HUES48 (cell line): ENCODE results near the gene AOC3.
"Not testable (repeated sequence)": the region's sequence is repeated elsewhere in the genome, so short reads cannot be mapped to it uniquely, and the experiment has no call there.

Experiments used
- H3K27ac ChIP-seq: one replicate; pipeline ENCODE4 v1.7.0; 2013; ENCODE audit warnings: low read depth, low read length, inconsistent platforms
- H3K27me3 ChIP-seq: 2 replicates; pipeline ENCODE4 v1.6.1; 2013; ENCODE audit warnings: mild to moderate bottlenecking, low read length; ENCODE audit not compliant: control insufficient read depth, insufficient read depth
- H3K36me3 ChIP-seq: 2 replicates; pipeline ENCODE4 v1.6.1; 2013; ENCODE audit warnings: low read length; ENCODE audit not compliant: control insufficient read depth, insufficient read depth
- H3K4me1 ChIP-seq: 2 replicates; pipeline ENCODE4 v1.6.1; 2013; ENCODE audit warnings: mild to moderate bottlenecking, low read length; ENCODE audit not compliant: control insufficient read depth, insufficient read depth
- H3K4me3 ChIP-seq: 2 replicates; pipeline ENCODE4 v1.5.1; 2013; ENCODE audit warnings: mild to moderate bottlenecking, low read depth, low read length
- H3K9ac ChIP-seq: 2 replicates; pipeline ENCODE4 v1.6.1; 2013; ENCODE audit warnings: mild to moderate bottlenecking, low read depth, low read length, moderate library complexity
- H3K9me3 ChIP-seq: 2 replicates; pipeline ENCODE4 v1.6.1; 2013; ENCODE audit warnings: low read length; ENCODE audit not compliant: control insufficient read depth, insufficient read depth

Gene AOC3

GRCh38 chr17:42882166-42882565 is 31.2 kb downstream of the AOC3 start:
- H3K4me1 ChIP-seq: peaks cover 6% of the 10 kb centered on the region; the same call in 1 of the 2 replicates
- no peaks in the 10 kb centered on the region for H3K9me3 ChIP-seq
- H3K36me3 ChIP-seq: no peaks in the 10 kb centered on the region
- no peak overlapping the region for H3K4me3 ChIP-seq
- H3K27ac ChIP-seq: no peak overlapping the region
- H3K9ac ChIP-seq: no peak overlapping the region
- H3K27me3 ChIP-seq: peaks cover 11% of the 10 kb centered on the region

GRCh38 chr17:42883802-42884558 is 33.0 kb downstream of the AOC3 start:
- H3K27me3 ChIP-seq: no peaks in the 10 kb centered on the region
- H3K36me3 ChIP-seq: no peaks in the 10 kb centered on the region
- no peak overlapping the region for H3K4me3 ChIP-seq
- H3K27ac ChIP-seq: no peak overlapping the region
- H3K9me3 ChIP-seq: no peaks in the 10 kb centered on the region
- H3K9ac ChIP-seq: no peak overlapping the region
- H3K4me1 ChIP-seq: no peaks in the 10 kb centered on the region

- not testable (repeated sequence) for H3K4me3 ChIP-seq, H3K27ac ChIP-seq, H3K27me3 ChIP-seq, H3K9ac ChIP-seq, H3K36me3 ChIP-seq, H3K9me3 ChIP-seq, H3K4me1 ChIP-seq
Observed at GRCh38 chr17:42885806-42886205, 34.8 kb downstream of the AOC3 start.

- H3K27me3 ChIP-seq: no peaks in the 10 kb centered on the region
- no peak overlapping the region for H3K4me3 ChIP-seq
- peaks cover 3% of the 10 kb centered on the region; the same call in 1 of the 2 replicates for H3K4me1 ChIP-seq
- no peak overlapping the region for H3K9ac ChIP-seq
- H3K9me3 ChIP-seq: no peaks in the 10 kb centered on the region
- no peak overlapping the region for H3K27ac ChIP-seq
- H3K36me3 ChIP-seq: no peaks in the 10 kb centered on the region
Observed at GRCh38 chr17:42886283-42887176, 35.5 kb downstream of the AOC3 start.

- peaks cover 8% of the 10 kb centered on the region; the same call in 1 of the 2 replicates for H3K4me1 ChIP-seq
- H3K27ac ChIP-seq: no peak overlapping the region
- no peak overlapping the region for H3K4me3 ChIP-seq
- no peak overlapping the region for H3K9ac ChIP-seq
- no peaks in the 10 kb centered on the region for H3K27me3 ChIP-seq
- H3K9me3 ChIP-seq: no peaks in the 10 kb centered on the region
- no peaks in the 10 kb centered on the region for H3K36me3 ChIP-seq
Observed at GRCh38 chr17:42889809-42890208, 38.8 kb downstream of the AOC3 start.

- Histone ChIP-seq H3K27ac (peak overlapping the region; percentile 60), H3K4me3 (no peak overlapping the region), H3K27me3 (no peaks in the 10 kb centered on the region), H3K9ac (no peak overlapping the region), H3K4me1 (peaks cover 8% of the 10 kb centered on the region; the same call in 1 of the 2 replicates), H3K9me3 (no peaks in the 10 kb centered on the region), H3K36me3 (no peaks in the 10 kb centered on the region)
Observed at GRCh38 chr17:42891539-42892152, 40.6 kb downstream of the AOC3 start.

GRCh38 chr17:42893359-42893758 is 42.4 kb downstream of the AOC3 start:
- H3K27me3 ChIP-seq: no peaks in the 10 kb centered on the region
- no peak overlapping the region for H3K4me3 ChIP-seq
- H3K9me3 ChIP-seq: no peaks in the 10 kb centered on the region
- no peaks in the 10 kb centered on the region for H3K36me3 ChIP-seq
- no peak overlapping the region for H3K9ac ChIP-seq
- no peak overlapping the region for H3K27ac ChIP-seq
- peaks cover 8% of the 10 kb centered on the region; the same call in 1 of the 2 replicates for H3K4me1 ChIP-seq

- H3K27ac ChIP-seq: no peak overlapping the region
- no peaks in the 10 kb centered on the region for H3K9me3 ChIP-seq
- no peaks in the 10 kb centered on the region for H3K36me3 ChIP-seq
- peaks cover 8% of the 10 kb centered on the region; the same call in 1 of the 2 replicates for H3K4me1 ChIP-seq
- no peaks in the 10 kb centered on the region for H3K27me3 ChIP-seq
- H3K9ac ChIP-seq: no peak overlapping the region
- no peak overlapping the region for H3K4me3 ChIP-seq
Observed at GRCh38 chr17:42894283-42895184, 43.5 kb downstream of the AOC3 start.

GRCh38 chr17:42895185-42895555 is 44.2 kb downstream of the AOC3 start:
- no peak overlapping the region for H3K4me3 ChIP-seq
- no peak overlapping the region for H3K9ac ChIP-seq
- no peaks in the 10 kb centered on the region for H3K36me3 ChIP-seq
- H3K4me1 ChIP-seq: peaks cover 8% of the 10 kb centered on the region; the same call in 1 of the 2 replicates
- no peaks in the 10 kb centered on the region for H3K9me3 ChIP-seq
- no peak overlapping the region for H3K27ac ChIP-seq
- no peaks in the 10 kb centered on the region for H3K27me3 ChIP-seq

GRCh38 chr17:42898147-42898811 is 47.3 kb downstream of the AOC3 start:
- no peak overlapping the region for H3K4me3 ChIP-seq
- no peaks in the 10 kb centered on the region for H3K9me3 ChIP-seq
- no peak overlapping the region for H3K27ac ChIP-seq
- H3K4me1 ChIP-seq: 0 out of 2 replicates have a peak, but pooled peaks cover 4% of the 10 kb centered on the region
- no peaks in the 10 kb centered on the region for H3K27me3 ChIP-seq
- H3K36me3 ChIP-seq: no peaks in the 10 kb centered on the region
- no peak overlapping the region for H3K9ac ChIP-seq
